Stomach (tissue), 4 donors: ENCODE data around the gene CLUH.
"Not testable (repeated sequence)": the region's sequence is repeated elsewhere in the genome, so short reads cannot be mapped to it uniquely, and the experiment has no call there.

Experiments
- POLR2A ChIP-seq, 4 donors: fragments of 450-650 bp; IDR thresholded peaks; one replicate each; pipeline ENCODE4 v1.6.1; 2016; ENCODE audit warnings: antibody characterized with exemption in 4 of 4, control low read depth in 2 of 4, mild to moderate bottlenecking in 1 of 4, moderate library complexity in 1 of 4
- POLR2AphosphoS5 ChIP-seq, 3 donors: sonication (generic); formaldehyde crosslinking; IDR thresholded peaks; one replicate each; pipeline ENCODE4 v1.6.1; 2016; ENCODE audit warnings: antibody characterized with exemption in 3 of 3
- TF ChIP-seq, protein P1 (sequence below), 7 experiments: fragments of 450-650 bp in 4 of 7; fragments of 200-600 bp in 3 of 7; sonication (generic) in 3 of 7; IDR thresholded peaks; one replicate each; pipeline ENCODE4 v1.5.1; 2016 to 2019; ENCODE audit warnings: antibody characterized with exemption in 7 of 7, control low read depth in 2 of 7, mild to moderate bottlenecking in 1 of 7

DNA sequence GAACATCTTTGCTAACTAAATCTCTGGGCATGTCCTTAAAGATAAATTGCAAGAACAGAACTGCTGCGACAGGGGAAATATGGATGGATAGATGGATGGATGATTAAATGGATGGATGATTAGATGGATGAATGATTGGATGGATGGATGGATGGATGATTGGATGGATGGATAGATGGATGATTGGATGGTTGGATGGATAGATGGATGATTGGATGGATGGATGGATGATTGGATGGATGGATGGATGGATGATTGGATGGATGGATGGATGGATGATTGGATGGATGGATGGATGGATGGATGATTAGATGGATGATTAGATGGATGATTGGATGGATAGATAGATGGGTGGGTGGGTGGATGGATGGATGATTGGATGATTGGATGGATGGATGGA lies 32.3 kb downstream of the CLUH start:
- TF ChIP-seq, protein P1, sequence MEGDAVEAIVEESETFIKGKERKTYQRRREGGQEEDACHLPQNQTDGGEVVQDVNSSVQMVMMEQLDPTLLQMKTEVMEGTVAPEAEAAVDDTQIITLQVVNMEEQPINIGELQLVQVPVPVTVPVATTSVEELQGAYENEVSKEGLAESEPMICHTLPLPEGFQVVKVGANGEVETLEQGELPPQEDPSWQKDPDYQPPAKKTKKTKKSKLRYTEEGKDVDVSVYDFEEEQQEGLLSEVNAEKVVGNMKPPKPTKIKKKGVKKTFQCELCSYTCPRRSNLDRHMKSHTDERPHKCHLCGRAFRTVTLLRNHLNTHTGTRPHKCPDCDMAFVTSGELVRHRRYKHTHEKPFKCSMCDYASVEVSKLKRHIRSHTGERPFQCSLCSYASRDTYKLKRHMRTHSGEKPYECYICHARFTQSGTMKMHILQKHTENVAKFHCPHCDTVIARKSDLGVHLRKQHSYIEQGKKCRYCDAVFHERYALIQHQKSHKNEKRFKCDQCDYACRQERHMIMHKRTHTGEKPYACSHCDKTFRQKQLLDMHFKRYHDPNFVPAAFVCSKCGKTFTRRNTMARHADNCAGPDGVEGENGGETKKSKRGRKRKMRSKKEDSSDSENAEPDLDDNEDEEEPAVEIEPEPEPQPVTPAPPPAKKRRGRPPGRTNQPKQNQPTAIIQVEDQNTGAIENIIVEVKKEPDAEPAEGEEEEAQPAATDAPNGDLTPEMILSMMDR (IDR thresholded peaks at IDR 0.05): not testable (repeated sequence)
- TF ChIP-seq POLR2AphosphoS5, POLR2A (IDR thresholded peaks at IDR 0.05): not testable (repeated sequence)
